Measurements from ENCODE around the gene DEFB132.
A peak's percentile ranks its signal among the peaks of the same experiment; 100 is the strongest.
"Not testable (repeated sequence)": the region's sequence is repeated elsewhere in the genome, so short reads cannot be mapped to it uniquely, and the experiment has no call there.

Gene DEFB132, protein sequence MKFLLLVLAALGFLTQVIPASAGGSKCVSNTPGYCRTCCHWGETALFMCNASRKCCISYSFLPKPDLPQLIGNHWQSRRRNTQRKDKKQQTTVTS

DNA sequence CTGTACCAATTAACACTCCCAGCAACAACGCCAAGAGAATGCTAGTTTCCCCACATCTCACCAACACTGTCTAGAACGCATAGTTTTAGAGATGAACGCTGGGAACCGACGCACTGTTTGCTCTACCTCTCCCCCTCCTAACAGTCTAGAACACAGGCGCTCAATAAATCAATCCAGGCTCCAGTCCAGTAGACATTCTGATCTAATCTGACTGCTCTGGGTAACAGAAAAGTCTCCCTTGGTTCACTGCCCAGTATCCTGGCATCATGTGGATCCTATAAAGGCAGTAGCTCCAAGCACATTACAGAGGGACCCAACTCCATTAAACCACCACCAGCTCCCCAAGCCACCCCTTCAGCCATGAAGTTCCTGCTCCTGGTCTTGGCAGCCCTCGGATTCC lies at the start of gene DEFB132:
Gene DEFB132, plus strand, starts transcription at position 306 of the 400 bp plus-strand sequence. Its CDS starts 55 bp downstream, at position 361.
- DNase-seq (ENCODE audit: low read depth) = no peak

DNA sequence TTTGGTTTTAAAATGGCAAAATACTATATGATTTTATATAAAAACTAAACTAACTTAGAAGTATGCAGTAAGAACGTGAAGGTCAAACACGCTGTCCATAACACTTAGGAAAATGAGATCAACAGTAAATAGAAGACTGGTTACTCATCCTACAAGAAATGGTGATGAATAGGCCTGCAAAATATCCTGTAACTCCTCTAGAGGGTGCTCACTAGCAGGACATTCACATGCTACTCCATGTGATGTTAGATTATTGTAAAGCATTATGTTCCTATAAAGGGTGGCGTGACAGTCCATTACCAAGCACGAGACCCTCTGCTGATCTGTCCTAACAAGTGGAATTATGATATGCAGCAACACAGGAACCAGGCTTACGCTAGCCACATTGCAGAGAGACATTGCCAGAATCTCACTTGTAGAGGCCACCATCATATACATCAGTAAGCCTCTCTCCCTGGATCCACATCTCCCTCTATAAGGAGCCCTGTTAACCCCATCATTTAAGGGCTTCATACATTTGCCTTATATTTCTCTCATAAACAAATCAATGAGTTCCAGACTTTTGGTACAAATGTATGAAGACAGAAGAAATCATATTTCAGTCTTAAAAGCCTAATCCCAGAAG lies 48.5 kb upstream of the DEFB132 start:
- DNase-seq (ENCODE audit: low read depth) = peak; percentile 47

DNA sequence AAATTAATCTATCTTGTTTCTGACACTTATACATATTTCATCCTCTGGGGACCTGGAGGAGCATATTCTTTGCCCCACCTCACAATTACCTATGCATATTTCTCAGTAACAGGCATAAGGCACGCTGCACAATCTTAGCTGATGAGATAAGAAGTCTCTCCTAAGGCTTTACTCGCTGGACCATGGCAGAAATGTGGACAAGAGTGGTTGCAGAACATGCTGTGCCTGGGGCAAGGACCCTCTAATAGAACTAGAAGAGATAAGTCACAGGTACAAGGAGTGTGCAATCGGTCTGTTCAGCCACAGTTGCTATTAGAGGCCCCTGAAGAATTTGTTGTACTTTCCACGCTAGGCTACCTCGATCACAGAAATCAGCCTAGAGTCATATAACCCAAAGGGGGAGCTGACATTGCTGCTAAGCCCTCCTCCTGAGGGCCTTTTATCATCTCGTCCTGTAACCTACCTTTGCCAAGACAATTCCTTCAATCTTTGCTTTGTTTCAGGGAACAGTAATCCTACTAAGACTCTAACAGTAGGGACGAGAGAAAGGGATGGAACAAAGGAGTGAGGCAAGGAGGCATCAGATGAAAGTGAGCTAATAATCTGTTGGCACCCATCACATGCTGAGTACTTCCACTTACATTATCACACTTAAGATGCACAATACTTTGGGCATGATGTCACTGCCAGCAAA lies 46.6 kb upstream of the DEFB132 start:
- no peak for DNase-seq (ENCODE audit: low read depth)

DNA sequence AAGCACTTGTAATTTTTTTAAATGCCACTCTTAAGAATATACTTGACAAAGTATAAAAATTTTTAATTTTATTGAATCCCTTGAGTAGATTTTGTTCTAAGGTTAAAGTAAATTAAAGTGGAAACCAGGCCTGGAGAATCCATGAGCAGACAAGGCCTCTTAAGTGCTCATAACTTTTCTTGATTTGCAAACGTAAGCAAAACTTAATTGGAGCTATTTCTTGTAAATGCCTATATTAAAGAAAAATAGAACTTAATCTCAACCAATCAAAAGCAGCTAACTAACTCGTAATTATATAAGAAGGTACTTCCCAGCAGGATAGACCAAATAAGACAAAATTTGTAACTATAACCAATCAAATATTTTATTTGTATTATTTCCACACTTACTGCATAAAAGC lies 43.1 kb upstream of the DEFB132 start:
- no peak for DNase-seq (ENCODE audit: low read depth)

DNA sequence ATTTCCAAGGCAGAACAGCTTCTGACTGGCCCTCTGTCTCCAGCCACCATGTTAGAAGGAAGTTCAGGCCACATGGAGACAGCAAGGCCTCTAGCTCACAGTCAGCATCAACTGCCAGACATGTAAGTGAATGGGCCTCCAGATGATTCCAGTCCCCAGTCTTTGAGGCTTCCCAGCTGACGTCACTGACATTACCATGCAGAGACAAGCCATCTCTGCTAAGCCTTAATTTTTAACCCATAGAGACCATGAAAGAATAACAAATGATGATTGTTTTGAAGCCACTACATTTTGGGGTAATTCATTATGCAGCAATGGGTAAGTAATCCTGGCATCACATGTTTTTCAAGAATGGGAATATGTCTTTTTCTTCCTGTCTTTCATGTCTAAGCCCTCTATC lies 41.7 kb upstream of the DEFB132 start:
- DNase-seq (ENCODE audit: low read depth) = no peak

DNA sequence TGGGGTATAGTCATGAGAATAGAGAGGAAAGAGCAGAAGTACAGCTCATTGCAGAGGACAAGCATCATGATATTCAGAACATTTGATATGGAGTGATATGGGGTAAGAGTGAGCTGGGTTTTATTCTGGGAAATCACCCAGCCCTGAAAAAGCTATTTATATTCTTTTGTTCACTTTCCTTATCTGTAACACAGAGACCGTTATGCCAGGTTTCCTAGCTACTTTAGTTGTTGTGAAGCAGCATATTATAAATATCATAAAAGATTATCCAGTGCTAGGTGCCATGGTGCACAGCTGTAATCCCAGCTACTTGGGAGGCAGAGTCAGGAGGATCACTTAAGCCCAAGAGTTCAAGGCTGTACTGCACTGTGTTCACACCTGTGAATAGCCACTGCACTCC lies 40.3 kb upstream of the DEFB132 start:
- no peak for DNase-seq (ENCODE audit: low read depth)

DNA sequence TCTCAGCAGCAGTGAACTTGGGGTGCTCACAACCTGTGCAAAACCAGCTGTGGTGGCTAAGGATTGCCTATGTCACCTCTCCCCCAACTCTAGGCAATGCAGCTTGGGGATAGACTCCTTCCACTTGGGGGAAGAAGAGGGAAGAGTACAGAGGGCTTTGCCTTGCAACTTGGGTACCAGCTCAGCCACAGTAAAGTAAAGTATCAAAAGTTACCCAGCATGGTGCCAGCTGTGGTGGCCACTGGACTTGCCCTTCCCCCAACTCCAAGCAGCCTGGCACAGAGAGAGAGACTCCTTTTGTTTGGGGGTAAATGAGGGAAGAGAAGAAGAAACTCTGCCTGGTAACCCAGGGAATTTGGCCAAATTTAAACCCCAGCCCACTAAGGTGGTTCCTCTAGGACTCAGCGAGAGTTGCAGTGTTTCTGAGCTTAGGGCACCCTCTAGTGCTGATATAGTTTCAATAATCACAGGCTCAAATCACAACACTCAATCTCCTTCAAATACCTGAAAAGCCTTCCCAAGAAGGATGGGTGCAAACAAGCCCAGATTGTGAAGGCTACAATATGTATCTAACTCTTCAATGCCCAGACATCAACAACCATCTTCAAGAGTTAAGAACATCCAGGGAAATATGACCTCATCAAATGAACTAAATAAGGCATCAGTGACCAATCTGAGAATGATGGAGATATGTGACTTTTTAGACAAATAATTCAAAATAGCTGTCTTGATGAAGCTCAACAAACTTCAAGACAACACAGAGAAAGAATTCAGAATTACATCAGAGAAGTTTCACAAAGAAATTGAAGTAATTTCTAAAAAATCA lies 38.0 kb upstream of the DEFB132 start:
- DNase-seq (ENCODE audit: low read depth) = no peak

DNA sequence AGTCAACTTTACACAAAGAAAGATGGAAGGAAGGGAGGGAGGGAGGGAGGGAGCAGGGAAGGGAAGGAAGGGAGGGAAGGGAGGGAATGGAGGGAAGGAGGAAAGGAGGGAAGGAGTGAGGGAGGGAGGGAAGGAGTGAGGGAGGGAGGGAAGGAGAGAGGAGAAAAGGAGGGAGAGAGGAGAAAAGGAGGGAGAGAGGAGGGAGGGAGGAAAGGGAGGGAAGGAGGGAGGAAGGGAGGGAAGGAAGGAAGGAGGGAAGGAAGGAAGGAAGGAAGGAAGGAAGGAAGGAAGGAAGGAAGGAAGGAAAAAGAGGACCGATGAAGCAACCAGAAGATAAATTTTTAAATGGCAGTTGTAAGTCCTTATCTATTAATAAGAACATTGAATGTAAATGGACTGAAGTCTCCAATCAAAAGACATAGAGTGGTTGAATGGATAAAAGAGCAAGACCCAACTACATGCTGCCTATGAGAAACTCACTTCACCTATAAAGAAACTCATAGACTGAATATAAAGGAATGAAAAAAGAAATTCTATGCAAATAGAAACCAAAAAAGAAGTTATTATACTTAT lies 36.2 kb upstream of the DEFB132 start:
- DNase-seq (ENCODE audit: low read depth) = no peak

DNA sequence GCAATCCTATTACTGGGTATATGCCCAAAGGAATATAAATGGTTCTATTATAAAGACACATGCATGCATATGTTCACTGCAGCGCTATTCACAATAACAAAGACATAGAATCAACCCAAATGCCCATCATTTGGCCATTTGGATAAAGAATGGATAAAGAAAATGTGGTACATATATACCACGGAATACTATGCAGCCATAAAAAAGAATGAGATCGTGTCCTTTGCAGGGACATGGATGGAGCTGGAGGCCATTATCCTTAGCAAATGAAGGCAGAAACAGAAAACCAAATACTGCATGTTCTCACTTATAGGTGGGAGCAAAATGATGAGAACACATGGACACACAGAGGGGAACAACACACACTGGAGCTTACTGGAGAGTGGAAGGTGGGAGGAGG lies 31.6 kb upstream of the DEFB132 start:
- not testable (repeated sequence) for DNase-seq (ENCODE audit: low read depth)

DNA sequence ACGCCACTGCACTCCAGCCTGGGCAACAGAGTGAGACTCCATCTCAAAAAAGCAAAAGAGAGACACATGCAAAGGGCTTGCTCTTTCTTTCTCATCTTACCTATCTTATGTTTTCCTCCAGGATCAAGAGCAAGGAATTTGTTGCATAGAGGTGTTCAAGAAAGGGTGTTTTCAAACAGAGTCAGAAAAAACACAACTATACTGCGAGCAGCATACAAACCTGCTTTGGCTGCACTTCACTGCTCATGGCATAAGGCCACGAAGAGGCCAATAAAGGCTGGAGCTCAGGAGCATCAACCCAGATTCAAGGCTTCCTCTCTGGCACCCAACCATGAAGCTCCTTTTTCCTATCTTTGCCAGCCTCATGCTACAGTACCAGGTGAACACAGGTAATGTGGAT lies 30.6 kb upstream of the DEFB132 start, which contains the start of gene DEFB129:
Gene DEFB129, plus strand, starts transcription at position 301 of the 400 bp plus-strand sequence. Its CDS starts 31 bp downstream, at position 332.
- no peak for DNase-seq (ENCODE audit: low read depth)

DNA sequence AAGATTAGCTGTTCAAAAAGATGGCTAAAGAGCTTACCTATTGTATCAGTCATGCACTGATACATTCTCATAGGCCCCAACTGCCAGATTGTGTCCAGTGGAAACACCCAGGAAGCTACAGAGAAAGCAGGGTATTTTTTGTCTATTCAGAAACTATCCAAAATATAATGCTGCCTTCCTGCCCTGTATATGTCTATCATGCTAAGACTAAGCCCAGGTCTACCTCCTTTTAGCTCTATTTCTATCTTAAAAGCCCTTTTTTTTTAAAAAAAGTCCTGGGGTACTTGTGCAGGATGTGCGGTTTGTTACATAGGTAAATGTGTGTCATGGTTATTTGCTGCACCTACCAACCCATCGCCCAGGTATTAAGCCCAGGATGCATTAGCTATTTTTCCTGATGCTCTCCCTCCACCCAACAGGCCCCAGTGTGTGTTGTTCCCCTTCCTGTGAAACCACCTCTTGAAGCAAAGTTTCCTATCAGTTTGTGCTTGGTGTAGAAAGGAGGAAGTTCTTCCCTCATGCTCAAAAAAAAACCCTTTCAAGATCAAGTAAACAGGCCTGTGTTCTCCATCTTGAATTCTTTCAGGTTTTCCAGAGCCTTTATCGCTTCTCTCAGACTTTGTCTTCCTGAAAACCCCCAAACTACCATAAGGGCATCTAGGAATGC lies 30.0 kb upstream of the DEFB132 start:
- no peak for DNase-seq (ENCODE audit: low read depth)

DNA sequence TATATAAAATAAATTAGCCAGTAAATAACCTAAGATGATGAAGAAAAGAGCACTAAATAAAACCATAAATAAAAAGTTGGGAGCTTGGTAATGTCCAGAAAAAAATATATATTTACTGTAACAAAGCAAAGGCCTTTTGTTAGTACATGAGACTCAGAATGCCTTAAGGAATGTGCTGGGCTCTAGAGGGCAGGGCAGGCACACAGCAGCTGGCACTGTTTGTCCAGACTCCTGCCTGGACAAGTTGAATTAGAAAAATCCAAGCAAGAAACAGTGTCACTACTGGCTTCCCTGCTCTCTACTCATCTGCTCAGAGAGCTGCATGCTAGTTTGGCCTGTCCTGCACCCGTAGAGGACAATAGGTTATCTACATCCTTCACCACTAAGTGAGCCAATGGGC lies 21.6 kb upstream of the DEFB132 start:
- DNase-seq (ENCODE audit: low read depth) = no peak

DNA sequence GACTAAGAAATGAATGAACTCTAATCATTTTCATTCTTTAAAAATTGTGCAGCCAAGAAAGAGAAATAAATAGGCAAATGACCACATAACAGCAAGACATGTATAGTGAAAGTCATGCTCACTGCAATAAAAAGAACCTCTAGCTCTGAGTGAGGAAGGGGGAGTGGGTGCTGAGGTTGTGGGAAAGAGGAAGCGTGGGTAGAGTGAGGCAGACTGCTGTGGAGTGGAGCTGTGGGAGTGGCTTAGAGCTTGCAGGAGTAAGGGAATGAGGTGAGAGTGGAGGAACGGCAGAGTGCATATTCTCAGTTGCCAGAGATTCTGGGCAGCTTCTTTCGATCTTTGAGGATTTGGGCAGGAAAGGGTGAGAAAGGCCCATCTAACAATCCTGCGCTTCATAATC lies 20.0 kb upstream of the DEFB132 start:
- no peak for DNase-seq (ENCODE audit: low read depth)

DNA sequence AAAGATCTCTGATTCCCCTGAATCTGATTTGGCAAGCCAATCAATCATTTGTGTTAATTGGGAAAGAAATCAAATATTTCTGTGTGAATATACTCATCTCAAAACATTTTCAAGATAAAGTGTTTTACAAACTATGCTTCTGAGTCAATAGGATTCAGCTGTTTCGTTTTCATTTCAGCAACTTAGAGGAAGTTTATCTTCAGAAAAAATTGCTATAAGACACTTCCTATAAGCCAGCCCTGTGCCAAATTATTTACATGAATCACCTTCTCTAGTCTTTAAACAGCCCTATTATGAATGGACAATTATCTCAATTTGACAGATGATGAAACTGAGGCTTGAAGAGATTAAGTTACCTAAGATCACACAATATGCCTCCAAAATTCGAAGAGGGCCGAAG lies 19.6 kb upstream of the DEFB132 start:
- DNase-seq (ENCODE audit: low read depth) = no peak

DNA sequence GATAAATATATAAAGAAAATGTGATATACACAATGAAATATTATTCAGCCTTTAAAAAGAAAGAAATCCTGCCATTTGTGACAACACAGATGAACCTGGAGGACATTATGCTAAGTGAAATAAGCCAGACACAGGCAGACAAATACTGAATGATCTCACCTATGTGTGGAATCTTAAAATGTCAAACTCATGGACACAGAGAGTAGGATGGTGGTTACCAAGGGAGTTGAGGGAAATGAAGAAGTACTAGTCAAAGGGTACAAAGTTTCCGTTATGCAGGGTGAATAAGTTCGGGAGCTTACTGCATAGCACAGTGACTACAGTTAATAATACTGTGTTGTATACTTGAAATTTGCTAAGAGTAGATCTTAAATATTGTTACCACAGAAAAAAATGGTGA lies 14.6 kb upstream of the DEFB132 start:
- no peak for DNase-seq (ENCODE audit: low read depth)

DNA sequence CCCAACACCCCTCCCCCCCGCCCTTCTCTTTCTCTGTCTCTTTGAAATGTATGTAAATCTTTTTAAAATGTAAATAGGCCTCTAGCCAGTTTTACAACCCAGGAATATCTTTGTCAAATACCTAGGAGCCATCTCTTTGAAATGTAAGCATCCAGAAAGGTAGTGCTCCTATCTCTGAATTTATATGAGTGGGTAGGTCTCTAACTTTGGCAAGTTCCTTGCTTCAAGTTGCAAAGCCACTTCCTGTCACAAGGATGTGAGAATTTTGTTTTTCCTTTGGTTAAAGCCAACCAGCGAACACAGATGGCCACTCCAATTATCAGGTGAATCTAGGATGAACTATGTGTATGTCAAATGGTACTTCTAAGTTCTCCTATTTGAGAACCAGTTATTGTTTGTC lies 6.2 kb upstream of the DEFB132 start:
- no peak for DNase-seq (ENCODE audit: low read depth)

DNA sequence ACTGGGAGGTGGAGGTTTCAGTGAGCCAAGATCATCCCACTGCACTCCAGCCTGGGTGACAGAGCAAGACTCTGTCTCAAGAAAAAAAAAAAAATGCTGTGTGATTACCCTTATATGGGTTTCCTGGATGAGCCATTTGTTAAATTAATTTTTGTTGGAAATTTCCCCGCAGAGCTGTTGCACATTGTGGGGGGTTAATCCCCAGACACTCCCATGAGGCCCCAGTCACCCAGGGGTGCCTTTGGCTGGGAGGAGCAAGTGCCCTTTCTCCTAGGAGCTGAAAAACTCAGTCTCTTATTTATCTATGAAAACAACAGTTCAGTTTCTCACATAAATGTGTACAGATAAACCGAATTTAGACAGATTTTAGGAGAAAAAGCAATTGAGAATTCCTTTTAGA lies 4.7 kb upstream of the DEFB132 start:
- DNase-seq (ENCODE audit: low read depth) = no peak

DNA sequence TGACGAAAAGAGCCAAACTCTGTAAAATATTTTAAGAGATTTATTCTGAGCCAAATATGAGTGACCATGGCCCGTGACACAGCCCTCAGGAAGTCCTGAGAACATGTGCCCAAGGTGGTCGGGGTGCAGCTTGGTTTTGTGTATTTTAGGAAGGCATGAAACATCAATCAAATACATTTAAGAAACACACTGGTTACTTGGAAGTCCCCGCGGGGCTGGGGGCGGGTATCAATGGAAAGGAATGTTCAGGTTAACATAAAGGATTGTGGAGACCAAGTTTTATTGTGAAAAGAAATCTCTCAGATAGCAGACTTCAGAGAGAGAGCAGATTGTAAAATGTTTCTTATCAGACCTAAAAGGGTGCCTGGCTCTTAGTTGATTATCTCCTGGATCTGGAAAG lies 4.1 kb upstream of the DEFB132 start:
- DNase-seq (ENCODE audit: low read depth) = not testable (repeated sequence)

DNA sequence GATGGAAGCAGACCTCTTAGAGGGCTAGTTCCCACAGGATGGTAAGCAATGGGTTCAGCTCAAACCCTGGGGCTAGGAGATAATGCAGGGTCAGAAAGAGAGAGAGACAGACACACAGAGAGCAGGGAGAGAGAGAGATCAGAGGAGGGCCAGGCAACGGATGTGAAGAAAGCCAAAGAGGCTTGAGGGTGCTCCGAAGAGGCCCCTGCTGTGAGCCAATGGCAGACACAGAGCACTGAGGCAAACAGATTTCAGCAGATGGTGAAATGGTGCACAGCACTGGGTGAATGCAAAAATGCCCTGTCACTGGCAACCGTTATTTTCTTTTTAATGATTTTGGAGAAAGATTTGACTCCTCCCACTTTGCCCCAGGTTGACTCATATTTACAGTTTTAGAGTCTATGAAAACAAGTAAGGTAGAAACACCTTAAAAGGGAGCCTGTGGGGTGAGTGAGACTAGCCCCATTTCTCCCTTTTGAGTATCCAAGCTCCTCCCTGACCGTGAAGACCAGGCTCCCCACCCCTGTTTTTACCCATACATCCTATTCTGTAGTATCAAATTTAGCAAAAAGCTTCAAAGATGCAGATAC lies 840 bp downstream of the DEFB132 start:
- no peak for DNase-seq (ENCODE audit: low read depth)

DNA sequence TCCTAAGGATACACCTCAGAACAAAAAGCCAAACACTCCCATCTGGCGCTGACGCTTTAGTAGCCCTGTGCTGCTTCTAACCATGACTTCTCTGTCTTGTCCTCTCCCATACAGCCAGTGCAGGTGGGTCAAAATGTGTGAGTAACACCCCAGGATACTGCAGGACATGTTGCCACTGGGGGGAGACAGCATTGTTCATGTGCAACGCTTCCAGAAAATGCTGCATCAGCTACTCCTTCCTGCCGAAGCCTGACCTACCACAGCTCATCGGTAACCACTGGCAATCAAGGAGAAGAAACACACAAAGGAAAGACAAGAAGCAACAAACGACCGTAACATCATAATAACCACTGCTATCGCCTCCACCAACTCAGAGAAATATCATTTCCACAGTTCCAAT lies 1.4 kb downstream of the DEFB132 start:
- no peak for DNase-seq (ENCODE audit: low read depth)

DNA sequence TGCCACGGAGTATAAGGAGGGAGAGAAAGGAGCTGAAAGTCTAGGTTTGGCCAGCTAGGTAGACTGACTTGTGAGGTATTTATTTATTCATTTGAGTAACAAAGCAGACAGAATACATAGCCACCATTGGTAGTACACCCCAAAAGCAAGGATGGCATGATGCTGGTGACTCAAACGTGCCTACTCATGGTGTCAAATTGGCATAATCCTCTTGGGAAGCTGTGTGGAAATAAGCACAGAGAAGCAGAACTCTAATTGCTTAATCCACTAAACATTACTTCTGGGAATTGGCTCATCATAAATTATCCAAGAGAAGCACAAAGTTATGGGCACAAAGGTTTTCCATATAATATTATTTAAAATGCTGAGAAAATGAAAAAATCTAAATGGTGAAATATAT lies 2.5 kb downstream of the DEFB132 start:
- DNase-seq (ENCODE audit: low read depth) = no peak

DNA sequence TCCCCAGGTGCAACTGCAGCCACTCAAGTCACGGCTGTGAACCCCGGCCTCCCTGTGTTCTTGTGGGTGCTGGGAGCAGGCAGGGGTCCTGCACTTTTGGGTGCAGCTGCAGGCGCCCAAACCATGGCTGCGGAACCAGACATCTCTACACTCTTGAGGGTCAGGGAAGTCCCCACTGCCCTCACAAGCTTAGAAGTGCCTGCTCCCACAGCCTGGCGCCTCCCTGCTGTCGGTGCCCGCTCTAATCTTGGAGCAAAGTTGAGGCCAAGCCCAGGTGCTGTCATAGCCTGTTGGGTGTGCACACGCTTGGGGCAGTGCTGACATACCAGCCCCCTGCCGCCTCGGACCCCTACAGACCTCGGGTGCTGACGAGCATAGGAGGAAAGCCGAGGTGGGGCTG lies 6.2 kb downstream of the DEFB132 start:
- no peak for DNase-seq (ENCODE audit: low read depth)
